ENCODE data around the gene HOXD10.

DNA sequence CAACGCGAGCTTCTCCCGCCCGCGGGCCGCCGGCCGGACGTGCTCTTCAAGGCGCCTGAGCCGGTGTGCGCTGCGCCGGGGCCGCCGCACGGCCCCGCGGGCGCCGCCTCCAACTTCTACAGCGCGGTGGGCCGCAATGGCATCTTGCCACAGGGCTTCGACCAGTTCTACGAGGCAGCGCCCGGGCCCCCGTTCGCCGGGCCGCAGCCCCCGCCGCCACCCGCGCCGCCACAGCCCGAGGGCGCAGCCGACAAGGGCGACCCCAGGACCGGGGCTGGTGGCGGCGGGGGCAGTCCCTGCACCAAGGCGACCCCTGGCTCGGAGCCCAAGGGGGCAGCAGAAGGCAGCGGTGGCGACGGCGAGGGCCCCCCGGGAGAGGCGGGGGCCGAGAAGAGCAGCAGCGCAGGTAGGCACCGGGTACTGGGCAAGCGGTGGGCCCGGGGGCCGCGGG is 8.8 kb upstream of the HOXD10 start:
- TF ChIP-seq, protein P1, sequence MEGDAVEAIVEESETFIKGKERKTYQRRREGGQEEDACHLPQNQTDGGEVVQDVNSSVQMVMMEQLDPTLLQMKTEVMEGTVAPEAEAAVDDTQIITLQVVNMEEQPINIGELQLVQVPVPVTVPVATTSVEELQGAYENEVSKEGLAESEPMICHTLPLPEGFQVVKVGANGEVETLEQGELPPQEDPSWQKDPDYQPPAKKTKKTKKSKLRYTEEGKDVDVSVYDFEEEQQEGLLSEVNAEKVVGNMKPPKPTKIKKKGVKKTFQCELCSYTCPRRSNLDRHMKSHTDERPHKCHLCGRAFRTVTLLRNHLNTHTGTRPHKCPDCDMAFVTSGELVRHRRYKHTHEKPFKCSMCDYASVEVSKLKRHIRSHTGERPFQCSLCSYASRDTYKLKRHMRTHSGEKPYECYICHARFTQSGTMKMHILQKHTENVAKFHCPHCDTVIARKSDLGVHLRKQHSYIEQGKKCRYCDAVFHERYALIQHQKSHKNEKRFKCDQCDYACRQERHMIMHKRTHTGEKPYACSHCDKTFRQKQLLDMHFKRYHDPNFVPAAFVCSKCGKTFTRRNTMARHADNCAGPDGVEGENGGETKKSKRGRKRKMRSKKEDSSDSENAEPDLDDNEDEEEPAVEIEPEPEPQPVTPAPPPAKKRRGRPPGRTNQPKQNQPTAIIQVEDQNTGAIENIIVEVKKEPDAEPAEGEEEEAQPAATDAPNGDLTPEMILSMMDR (IDR thresholded peaks at IDR 0.05; ENCODE audit: low read length) = no peak
- no peak for TF ChIP-seq EZH2phosphoT487 (IDR thresholded peaks at IDR 0.05; ENCODE audit: low read length)
